GM21515 (cell line): ENCODE measurements around the gene RNF112.

ENCODE experiments used
- ATAC-seq: cut with Tn5 transposase; IDR thresholded peaks from one replicate; pipeline ENCODE4 v1.9.1; 2021; ENCODE audit not compliant: unreplicated experiment

The RNF112 gene

DNA sequence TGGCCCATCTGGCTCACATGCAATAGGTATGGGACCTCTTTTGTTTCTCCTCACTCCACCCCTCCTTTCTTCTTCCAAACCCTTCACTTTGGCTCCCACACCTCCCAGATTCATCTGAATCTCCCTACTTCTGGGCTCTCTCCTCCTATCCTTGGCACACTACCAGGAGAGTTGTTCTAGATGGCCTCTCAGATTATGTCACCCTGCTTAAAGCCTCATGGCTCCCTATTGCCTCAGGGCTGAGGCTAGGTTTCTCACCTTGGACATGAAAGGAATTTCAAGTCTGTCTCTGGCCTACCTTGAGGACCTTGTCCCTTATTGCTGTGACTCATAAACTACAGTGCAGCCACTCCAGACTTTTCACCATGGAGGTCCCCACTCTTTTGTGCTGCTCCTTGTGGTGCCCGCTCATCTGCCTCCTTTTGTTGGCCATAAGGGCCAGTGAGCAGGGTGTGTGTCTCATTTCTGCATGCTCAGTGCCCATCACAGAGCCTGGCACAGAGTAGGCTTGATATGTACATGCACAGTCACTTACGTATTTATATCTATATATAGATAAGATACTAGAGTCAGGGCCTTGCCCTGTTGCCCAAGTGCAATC is 23.0 kb upstream of the RNF112 start:
- ATAC-seq, result no peak

DNA sequence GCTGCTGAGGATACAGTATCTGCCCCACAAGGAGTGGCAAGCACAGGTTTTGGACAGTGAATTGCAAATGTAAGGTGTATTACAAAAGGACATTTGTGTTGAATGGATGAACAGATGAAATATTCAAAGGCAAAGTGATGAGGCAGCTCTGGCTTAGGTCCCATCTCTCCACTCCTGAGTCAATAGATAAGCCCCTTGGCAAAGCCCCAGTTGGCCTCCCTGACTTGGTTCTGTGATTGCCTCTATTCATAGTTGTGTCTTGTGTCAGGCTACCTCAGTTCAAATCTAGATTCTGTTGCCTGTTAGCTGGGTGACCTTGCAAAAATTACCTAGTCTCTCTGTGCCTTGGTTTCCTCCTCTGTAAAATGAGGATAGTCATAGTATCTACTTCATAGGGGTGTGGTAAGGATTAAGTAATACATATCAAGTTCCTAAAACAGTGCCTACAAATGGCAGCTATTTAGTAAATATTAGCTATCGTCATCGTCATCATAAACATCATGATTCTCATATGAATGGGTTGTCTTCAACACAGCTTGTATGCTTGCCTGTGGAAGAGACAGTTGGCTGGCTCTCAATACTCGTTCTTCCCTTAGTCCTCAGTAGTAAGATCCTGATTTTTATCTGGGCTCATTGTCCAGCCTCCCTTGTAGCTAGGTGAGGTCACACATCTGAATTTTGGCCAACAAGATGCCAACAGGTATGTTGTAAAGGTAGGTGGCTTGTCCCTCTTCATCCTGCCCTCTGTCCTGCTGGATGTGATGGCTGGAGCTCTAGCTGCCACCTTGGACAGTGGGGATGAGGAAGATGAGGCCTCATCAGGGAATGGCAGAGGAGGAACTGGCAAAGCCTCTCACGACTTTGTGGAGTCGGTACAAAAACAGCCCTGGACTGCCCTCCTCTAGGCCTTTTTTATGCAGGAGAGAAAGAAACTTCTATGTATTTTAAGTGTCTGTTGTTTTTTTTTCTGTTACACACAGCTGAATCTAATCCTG is 21.9 kb upstream of the RNF112 start:
- ATAC-seq, result no peak

DNA sequence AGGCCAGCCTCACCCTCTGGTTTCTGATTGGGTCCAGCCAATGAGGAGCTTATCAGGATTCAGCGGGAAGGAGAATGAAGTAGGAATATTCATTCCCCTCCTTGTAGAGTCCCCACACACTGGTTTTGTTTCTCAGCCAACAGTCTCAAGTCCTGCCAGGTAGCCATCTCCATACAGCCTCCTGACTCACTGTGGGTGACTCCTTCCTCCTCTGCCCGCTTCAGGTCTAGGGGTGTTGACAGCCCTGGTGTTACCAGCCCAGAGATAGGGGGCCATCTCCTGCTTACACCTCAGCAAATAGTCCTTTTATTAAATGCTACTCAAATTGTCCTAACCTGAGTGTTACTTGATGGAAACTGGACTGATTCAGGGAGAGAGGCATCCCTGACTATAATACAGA is 20.1 kb upstream of the RNF112 start:
- no peak for ATAC-seq

DNA sequence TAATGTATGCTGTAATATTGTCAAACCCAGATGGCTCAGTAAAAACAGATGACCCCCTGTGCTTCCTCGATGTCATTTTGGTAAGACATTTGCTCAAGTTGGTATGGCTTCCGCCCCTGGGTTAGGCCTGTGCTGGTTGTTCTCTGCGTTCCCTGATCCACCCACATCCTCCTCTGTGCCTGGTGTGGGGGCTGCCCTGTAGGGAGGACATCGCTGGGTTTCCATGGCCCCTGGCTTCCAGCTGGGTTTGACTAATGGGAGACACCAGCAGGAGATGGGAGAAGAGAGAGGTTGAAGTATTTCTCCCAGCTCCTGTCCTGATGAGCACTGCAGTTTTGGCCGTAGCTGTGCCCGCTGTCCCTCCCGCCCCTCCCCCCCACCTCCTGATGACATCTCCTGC is 19.6 kb upstream of the RNF112 start:
- ATAC-seq, result no peak

DNA sequence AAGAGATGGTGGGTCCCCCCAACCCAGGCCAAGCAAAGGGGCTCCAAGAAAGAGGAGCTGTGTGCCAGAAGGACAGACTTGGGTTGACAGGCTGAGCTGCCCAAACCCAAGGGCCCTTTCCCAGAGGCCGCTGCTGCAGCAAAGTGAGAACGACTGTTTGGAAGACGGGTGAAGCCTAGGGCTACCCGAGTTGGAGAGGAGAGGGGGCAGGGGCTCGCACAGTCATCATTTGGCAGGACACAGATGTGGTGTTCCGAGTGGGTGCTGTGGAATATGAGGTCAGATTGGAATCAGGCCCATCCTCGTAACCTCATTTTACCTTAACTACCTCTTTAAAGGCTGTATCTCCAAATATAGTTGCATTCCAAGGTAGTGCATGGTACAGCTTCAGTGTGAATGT is 18.7 kb upstream of the RNF112 start:
- no peak for ATAC-seq

DNA sequence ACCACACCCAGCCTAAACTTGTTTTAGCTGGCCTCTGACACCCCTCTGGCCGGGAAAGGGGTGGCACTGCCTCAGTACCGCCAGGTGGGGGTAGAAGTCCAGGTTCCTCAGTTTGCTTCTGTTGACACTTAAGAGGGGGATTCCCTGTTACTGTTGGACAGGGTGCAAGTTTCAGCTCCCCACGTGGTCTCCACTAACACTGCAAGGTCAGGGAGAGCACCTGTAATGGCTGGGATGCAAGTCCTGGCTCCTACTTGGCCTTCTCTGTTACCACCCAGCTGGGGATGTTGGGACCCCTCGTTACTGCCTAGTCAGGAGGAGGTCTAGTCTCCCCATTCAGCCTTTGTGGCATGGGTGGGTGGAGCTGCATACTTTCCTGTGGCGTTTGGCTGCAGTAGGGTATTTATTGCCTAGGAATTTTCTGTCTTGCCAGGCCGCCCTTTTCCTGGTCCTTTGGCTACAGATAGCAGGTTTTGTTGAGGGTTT is 13.4 kb upstream of the RNF112 start:
- no peak for ATAC-seq

DNA sequence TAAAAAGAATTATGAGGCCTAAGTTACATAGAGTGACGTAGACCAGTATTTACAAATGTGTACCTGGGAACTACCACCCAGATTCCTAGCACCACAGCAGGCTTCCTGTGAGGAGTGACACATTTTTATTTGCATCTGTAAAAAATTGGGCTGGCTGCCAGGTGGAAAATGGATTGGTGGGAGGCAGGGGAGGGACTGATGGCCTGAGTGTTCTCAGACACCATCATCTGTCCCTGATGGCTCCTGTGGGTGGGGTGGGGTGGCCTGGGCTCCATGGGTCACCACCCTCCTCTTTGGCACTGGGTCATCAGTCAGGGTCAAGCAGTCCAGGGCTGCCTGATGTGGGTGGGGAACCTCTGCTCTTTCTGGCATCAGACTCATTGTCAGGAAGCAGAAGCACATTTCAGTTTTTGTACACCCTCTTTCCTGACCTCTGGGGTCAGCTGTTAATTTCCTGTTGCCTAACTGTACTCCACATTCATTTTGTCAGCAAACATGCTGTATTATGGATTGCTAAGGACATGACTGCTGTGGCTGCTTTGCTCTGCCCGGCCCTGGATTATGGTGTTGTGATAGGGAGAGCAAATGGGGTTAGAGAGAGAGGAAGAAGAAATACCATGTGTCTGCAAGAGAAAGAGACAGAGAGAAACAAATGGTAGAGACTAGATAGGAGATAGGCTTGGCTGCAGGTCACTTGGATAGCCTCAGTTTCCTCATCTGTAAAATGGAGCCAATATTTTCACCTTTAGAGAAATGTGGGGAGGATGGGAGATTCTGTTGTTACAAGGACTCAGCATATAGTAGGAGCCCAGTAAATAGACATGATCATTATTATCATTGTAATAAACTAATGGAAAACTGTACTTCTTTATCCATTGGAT is 12.5 kb upstream of the RNF112 start:
- ATAC-seq, result no peak

DNA sequence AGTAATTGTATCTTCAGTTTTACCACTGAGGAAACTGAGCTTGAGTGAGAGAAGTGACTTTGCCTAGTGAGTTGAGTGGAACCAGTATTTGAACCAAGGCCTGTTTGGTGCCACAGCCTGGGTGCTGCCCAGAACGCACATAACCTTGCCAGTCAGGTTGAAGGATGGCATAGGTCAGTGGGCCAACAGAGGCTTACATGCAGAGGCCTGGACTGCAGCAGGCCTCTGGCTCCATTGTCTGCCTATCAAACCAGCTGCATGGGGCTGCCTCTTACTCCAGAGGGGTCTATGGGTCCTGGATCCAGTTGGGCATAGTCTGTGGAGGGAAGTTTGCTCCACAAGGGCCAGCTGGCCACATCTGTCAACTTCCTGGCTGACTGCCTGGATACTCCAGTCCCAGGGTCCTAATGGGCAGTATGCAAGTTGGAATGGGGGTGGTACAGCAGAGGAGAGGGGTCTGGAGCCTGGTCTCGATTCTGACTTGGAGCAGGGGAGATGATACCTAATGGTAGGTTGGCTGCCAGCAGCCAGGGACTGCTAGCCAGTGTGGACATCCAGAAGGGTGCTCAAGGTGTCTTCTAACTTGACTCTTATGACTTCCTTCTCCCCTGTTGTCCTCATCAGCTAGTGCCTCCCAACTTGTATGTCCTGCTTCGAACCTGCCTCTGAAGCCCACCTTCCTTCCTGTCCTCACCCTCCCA is 11.1 kb upstream of the RNF112 start:
- ATAC-seq, result no peak

DNA sequence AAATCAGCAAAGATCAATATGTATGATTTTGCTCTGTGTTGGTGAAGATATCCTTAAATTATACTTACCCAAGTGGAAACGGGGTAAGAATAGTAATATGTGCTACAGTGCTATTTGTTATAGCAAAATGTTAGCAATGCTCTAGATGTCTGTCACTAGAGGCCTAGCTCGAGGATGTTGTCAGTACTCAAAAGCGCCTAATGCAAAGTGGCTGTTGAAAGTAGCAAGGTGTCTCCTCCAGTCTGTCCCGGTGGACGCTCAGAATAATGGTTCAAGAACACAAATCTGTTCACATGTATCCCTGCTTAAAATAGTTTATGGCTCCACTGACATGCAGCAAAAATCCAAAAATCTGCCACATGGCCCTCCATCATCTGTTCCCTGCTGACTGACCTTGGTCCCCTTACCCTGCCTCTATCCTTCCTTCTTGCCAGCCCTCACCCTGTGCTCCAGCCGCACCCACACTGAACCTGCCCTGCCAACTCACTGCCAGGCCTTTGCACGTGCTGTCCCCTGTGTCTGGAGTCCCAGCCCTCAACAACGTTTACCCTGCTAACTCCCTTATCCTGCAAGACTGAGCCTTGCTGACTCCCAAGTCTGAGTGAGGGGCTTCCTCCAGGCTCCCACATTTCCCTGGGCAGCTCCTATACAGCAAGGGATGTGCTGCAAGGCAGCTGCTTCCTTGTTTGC is 9.6 kb upstream of the RNF112 start:
- ATAC-seq, result no peak

DNA sequence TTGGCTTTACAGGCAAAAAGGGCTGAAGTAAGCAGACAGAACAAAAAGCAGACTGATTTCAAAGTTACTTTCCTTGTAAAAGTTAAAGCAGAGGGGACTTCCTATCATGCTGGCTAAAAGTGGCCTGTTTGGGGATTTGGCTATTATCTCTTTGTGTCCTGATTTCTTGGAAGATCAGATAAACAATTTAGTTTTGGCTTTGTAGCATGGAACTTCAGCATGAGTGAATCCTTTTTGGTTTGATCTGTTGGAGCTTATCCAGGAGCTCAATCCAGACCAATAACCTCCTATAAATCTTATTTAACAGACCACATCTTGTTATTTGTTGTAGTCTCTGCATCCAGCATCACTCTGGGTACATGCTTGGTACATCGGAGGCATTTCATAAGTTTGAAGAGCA is 8.9 kb upstream of the RNF112 start:
- no peak for ATAC-seq

DNA sequence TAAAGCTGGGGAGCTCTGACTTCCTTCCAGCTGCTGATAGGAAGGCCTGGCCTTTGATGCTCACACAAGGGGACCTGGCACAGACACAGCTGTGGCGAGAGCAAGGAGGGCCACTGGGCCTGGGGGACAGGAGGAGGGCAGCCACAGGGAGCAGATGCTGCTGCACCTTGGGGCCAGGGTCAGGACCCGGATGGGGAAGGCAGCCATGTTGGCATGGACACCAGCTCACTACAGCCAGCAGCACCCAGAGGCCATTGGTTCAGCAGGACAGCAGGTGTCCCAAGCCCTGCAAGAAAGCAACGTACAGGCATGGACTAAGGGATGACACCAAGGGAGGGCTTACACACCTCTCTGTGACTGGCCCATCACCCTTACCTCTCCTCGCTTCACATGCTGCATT is 8.0 kb upstream of the RNF112 start:
- no peak for ATAC-seq

DNA sequence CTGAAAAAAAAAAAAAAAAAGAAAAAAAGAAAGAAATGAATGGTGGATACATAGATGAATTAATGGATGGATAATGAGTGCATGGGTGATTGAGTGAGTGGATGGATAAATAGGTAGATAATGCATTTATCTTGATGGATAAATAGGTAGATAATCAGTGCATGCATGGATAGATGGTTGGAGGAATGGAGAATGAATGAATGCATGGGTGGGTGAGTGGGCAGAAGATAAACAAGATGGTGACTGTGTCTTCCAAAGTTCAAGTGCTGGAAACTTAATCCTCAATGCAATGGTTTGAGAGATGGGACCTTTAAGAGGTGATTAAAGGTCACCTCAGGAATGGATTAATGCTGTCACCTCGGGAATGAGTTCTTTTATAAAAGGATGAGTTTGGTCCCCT is 6.8 kb upstream of the RNF112 start:
- ATAC-seq, result no peak

DNA sequence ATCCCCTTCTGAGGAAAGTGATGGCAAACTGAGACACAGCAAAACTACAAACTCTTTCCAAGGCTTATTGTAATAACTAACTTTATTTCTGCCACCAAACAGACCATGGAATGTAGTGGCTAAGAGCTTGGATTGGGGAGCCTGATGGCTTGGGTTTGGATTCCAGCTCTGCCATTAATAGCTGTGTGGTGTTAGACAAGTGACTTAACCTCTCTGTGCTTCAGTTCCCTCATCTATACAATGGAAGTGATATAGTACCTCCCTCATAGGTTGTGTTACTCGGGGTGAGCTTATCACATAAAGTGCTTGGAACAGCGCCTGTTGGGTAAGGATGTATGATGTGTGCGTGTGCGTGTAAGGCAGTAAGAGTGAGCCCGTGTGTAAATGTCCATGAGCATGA is 5.9 kb upstream of the RNF112 start:
- ATAC-seq, result no peak

DNA sequence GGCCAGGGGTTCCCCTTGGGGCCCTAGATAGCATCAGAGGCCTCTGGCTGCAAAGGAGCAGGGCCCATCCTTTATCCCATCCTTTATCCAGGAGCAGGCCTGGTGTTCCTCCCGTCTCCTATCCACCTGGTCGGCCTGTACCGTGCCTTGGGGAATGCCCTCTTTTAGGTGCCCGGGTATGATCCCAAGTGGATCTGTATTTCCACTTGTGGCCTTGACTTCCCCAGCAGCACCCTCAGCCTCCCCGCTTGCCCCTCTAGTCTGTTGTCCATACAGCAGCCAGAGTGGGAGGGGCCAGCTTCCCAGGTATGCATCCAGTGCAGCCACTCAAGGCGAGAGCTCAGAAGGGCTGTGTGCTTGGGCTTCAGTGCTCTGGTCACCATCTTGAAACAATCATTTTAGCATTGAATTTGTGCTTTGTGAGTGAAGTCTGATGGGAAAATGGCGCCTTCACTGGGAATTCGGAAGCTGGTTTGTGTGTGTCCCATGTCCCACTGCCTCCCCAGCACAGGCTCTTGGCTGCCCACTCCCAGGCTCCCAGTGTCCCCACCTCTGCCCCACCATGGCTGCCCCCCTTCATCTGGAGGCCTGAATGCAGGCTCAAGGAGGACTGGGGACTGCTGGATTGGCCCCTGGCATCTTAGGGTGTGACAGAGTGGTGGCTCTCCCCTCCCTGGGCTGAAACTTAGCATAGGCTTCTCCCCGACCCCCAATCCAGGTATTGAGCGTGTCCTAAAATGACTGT is 3.3 kb upstream of the RNF112 start:
- ATAC-seq, result no peak

DNA sequence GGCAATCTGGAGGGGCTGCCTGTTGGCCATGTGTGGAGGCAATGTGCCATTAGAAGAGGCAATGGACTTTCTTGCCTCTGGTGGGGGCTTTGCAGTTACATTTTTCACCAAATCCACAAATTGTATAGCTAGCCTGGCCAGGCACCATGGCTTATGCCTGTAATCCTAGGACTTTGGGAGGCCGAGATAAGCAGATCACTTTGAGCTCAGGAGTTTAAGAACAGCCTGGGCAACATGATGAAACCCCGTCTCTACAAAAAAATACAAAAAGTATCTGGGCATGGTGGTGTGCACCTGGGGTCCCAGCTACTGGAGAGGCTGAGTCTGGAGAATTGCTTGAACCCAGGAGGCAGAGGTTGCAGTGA is 2.7 kb upstream of the RNF112 start:
- no peak for ATAC-seq

DNA sequence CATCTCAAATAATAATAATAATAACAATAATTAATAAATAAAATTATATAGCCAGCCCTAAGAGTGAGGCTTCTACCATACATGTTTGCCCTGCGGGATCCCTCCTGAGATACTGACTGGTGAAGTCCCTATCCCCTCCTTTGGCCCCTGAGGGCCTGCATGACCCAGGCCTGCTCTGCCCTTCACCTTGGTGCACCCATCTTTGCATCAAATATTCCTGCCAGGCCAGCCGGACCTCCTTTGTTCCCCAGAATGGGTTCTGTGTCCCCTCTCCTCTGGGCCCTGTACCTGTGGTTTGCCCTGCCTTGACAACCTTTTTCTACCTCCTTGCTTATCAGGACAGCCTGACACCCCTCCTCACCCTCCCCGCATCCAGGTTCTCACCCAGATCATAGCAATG is 2.0 kb upstream of the RNF112 start:
- ATAC-seq, result no peak

DNA sequence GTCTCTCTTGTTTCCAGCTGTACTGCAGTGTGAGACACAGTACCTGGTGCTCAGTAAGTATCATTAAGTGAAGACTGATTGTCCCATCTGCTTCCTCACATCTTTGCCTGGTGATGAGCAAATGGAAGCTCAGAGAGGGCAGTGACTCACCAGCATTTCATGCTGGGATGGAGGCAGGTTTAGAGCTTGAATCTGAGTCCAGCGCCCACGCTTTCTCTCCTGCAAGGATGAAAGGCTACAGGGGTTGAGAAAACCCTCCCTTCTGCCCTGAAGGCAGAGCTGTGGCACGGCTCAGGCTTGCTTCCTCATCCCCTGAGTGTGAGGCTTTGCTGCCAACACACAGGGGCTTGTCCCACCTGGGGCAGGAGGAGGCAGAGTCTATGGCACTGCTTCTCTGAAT is 1.5 kb upstream of the RNF112 start:
- ATAC-seq, result no peak

DNA sequence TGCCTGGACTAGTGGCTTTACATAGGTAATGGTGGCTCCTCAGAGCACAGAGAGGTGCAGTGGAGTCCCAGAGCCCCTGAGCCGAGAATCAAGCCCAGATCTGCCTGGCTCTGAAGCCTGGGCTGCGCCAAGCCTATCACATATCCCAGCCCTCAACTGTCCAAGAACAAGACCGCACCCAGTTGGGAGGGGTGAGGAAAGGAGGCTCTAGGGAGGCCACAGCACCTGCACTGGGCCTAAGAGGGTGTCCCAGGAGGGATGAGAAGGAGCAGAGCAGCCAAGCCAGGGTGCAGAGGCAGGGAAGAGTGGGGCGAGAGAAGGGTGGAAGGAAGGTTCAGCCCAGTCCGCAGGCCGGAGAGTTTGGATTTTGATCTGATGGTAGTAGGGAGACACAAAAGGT is 941 bp upstream of the RNF112 start:
- no peak for ATAC-seq

DNA sequence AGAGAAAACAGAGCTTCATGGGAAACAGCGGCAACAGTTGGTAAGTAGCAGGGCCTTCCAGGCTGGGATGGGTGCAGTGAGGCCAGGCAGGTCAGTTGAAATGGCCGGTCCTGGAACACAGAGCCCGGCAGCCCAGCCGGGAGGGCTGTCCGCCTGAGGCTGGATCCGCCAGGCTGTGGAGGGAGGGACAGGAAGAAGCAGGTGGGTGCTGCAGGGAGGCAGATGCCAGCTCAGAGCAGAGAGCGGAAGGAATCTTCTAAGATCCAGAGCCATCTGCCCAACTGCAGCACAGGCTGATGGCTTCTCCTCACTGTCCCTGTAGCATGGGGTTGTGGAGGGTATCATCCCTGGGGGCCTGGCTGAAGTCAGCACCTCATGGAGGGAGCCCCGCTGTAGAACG is 599 bp downstream of the RNF112 start:
- no peak for ATAC-seq

DNA sequence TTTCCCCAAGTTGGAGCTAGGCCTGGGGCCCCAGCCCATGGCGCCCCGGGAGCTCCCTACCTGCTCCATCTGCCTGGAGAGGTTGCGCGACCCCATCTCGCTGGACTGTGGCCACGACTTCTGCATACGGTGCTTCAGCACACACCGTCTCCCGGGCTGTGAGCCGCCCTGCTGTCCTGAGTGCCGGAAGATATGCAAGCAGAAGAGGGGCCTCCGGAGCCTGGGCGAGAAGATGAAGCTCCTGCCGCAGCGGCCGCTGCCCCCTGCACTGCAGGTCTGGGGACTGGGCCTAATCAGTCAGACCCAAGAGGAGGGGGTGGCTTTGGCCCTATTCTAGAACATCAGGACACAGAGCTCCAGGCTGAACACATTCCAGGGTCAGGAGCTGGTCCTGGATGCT is 1.5 kb downstream of the RNF112 start:
- no peak for ATAC-seq
